GM12878 (cell line): ENCODE data around the gene SQOR. TPM values are rescaled to one million over a fixed set of nuclear protein-coding genes. Genes with fewer than 3 reads are reported as not detected.

ENCODE experiments used
- BCLAF1 ChIP-seq: fragments of 450-650 bp; IDR thresholded peaks from 2 replicates; pipeline ENCODE4 v1.6.1; 2017; ENCODE audit warnings: antibody characterized with exemption, mild to moderate bottlenecking, moderate library complexity
- CREB1 ChIP-seq: IDR thresholded peaks from 2 replicates; pipeline ENCODE4 v1.6.1; 2012; ENCODE audit warnings: low read depth, mild to moderate bottlenecking, inconsistent platforms
- CUX1 ChIP-seq: IDR thresholded peaks from 2 replicates; pipeline ENCODE4 v1.6.1; 2012; ENCODE audit warnings: improper control_type of control experiment, low read depth, low read length; ENCODE audit not compliant: insufficient replicate concordance
- DPF2 ChIP-seq: fragments of 450-650 bp; IDR thresholded peaks from 2 replicates; pipeline ENCODE4 v1.6.1; 2017; ENCODE audit warnings: mild to moderate bottlenecking
- E2F4 ChIP-seq: IDR thresholded peaks from 2 replicates; pipeline ENCODE4 v1.6.1; 2012; ENCODE audit warnings: low read depth, low read length, improper control_type of control experiment
- HDAC6 ChIP-seq: fragments of 200-600 bp; sonication (generic); IDR thresholded peaks from one replicate; pipeline ENCODE4 v1.8.0; 2017; ENCODE audit warnings: antibody characterized with exemption; ENCODE audit not compliant: unreplicated experiment
- MTA3 ChIP-seq: IDR thresholded peaks from 2 replicates; pipeline ENCODE4 v1.6.1; 2012; ENCODE audit warnings: low read length, inconsistent platforms, borderline replicate concordance
- NFXL1 ChIP-seq: fragments of 450-650 bp; IDR thresholded peaks from 2 replicates; pipeline ENCODE4 v1.6.1; 2017; ENCODE audit warnings: antibody characterized with exemption, mild to moderate bottlenecking, borderline replicate concordance
- PKNOX1 ChIP-seq: fragments of 450-650 bp; IDR thresholded peaks from 2 replicates; pipeline ENCODE4 v1.6.1; 2016; ENCODE audit warnings: mild to moderate bottlenecking
- POLR2AphosphoS2 ChIP-seq: IDR thresholded peaks from 2 replicates; pipeline ENCODE4 v1.6.1; 2011; ENCODE audit warnings: low read depth, mild to moderate bottlenecking, low read length, improper control_type of control experiment, moderate library complexity
- SMC3 ChIP-seq: IDR thresholded peaks from 2 replicates; pipeline ENCODE4 v1.6.1; 2011; ENCODE audit warnings: low read length, improper control_type of control experiment, borderline replicate concordance
- SP1 ChIP-seq: IDR thresholded peaks from one replicate; pipeline ENCODE4 v1.6.1; 2011; ENCODE audit warnings: low read depth, low read length
- TCF7 ChIP-seq: IDR thresholded peaks from 2 replicates; pipeline ENCODE4 v1.6.1; 2014; ENCODE audit warnings: antibody characterized with exemption, borderline replicate concordance
- USF1 ChIP-seq: IDR thresholded peaks from 2 replicates; pipeline ENCODE4 v1.6.1; 2011; ENCODE audit warnings: borderline replicate concordance, low read depth, mild to moderate bottlenecking, moderate library complexity, mixed read lengths, low read length; ENCODE audit not compliant: insufficient read depth; ENCODE audit errors: extremely low read length
- USF2 ChIP-seq: IDR thresholded peaks from 2 replicates; pipeline ENCODE4 v1.6.1; 2011; ENCODE audit warnings: low read depth, low read length, improper control_type of control experiment, borderline replicate concordance
- YBX1 ChIP-seq: fragments of 450-650 bp; IDR thresholded peaks from 2 replicates; pipeline ENCODE4 v1.6.1; 2016; ENCODE audit warnings: antibody characterized with exemption
- ZSCAN29 ChIP-seq: fragments of 450-650 bp; IDR thresholded peaks from 2 replicates; pipeline ENCODE4 v1.6.1; 2017; ENCODE audit warnings: mild to moderate bottlenecking, moderate library complexity
- polyA plus RNA-seq, 11 experiments: library from polyadenylated mRNA; depleted of rRNA in 4 of 11; unstranded in 6 of 11; stranded (reverse) in 5 of 11; fragments of >200 nt; fragmentation: Nextera tagmentation in 4 of 11; fragmentation: Illumina TruSeq in 1 of 11; extraction: Ambion mirVana in 4 of 11; extraction: Trizol in 1 of 11; gene quantifications; 1 replicate in 1 of 11; 2 replicates in 10 of 11; pipeline versions ENCODE4 v1.2.1 to v1.2.3, GENCODE V29; 2011 to 2016; ENCODE audit warnings: inconsistent platforms in 2 of 11, missing spikeins in 2 of 11, low read depth in 1 of 11
- total RNA-seq, 4 experiments: library from RNA; depleted of rRNA in 3 of 4; stranded (reverse); fragments of >200 nt in 3 of 4; fragmentation: Illumina TruSeq in 1 of 4; extraction: Trizol in 1 of 4; gene quantifications; 2 replicates each; pipeline versions ENCODE4 v1.2.1 to v1.2.3, GENCODE V29; 2013 to 2021

The SQOR gene
- total and polyA plus RNA-seq, 10 of the 15 experiments (the other 5 are each of a cell fraction or from before 2014, with no cell fraction given) = 14.5 to 74.7 (median 44.2) TPM

GRCh38 chr15:45637552-45638033, 2.8 kb downstream of the SQOR start (continued):
- TF ChIP-seq PKNOX1 (peak; percentile 83), NFXL1 (no peak), SMC3 (no peak), YBX1 (no peak), HDAC6 (no peak), USF2 (no peak), USF1 (no peak), POLR2AphosphoS2 (no peak), SP1 (no peak), MTA3 (no peak), DPF2 (0 out of 2 replicates have a peak, but pooled peaks have one; percentile 29), TCF7 (no peak), ZSCAN29 (peak; percentile 83; the same call in 1 of the 2 replicates), BCLAF1 (no peak), CUX1 (no peak), CREB1 (0 out of 2 replicates have a peak, but pooled peaks have one; percentile 9), E2F4 (no peak)
